ENCODE data around the gene CXorf58. TPM values are rescaled to one million over a fixed set of nuclear protein-coding genes. Genes with fewer than 3 reads are reported as not detected.
"Not testable (repeated sequence)": the region's sequence is repeated elsewhere in the genome, so short reads cannot be mapped to it uniquely, and the experiment has no call there.

Gene CXorf58, protein sequence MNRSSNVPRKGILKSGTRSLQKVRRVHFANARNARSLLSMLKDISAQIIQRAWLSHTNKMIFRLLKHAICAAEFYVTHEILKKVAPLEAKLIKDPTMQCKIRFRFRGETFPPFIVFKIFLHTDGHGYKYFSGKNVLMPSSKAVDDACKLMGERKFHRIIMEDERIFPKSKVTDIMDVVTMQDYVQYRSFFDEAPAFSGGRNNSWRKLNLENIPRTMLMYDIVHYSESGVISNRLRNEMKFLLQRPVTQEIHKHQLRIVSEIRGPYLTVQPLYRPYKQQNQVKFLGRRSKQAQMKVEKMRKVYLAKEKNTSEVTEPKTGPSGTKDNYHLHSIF
- 0.06 TPM in 1 of 2 replicates, not detected in the other for total RNA-seq (2014; rRNA removed)
- not detected for polyA plus RNA-seq (2012)

DNA sequence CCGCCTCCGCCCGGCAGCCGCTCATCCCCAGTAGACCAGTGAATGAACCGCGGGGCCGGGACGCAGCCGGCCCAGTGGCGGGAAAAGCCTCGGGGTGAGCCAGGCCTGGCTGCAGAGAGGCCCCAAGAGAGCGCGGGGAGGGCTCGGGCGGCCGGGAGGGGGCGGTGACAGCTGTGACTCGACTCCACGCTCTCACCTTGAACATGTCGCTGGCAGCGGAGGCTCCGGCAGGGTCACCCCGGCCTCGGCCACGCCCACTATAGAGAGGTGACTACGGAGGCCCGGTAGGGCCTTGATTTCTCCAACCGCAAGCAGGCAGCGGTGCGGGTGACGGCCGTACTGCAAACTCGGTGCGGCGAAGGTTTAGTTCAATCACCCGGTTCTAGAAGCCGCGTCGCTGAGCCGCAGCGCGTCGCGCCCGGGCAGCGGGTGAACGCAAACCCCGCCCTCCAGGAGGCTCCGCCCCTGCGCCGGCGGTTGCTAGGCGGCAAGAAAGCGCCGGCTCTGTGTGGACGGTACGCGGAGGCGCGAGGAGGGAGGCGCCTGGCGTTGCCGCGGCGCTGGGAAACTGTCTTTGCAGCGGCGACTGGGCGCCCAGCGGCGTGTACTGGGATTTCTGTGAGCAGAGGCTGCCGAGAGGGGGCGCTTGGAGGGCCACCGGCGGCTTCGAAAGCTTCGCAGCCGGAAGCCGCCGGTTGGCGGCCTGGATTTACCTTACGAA, at the start of gene CXorf58, which contains the start of gene APOO:
Gene CXorf58, plus strand, starts transcription at position 509 of the 721 bp plus-strand sequence. CDS start 2,297 bp downstream, outside the sequence.
Gene APOO, minus strand, starts transcription at position 441 of the 721 bp plus-strand sequence. Its CDS starts 236 bp downstream, at position 205.
- DNase-seq (ENCODE audit: low read depth), result peak; percentile 86

DNA sequence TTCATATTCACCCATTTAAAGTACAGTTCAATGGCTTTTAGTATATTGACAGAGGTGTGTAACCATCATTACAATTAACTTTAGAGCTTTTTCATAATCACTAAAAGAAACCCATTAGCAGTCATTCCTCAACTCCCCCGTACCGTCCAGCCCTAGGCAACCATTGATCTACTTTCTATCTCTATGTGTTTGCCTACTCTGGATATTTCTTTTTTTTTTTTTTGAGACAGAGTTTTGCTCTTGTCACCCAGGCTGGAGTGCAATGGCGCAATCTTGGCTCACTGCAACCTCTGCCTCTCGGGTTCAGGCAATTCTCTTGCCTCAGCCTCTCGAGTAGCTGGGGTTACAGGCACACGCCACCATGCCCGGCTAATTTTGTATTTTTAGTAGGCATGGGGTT, 48.6 kb upstream of the CXorf58 start:
- DNase-seq (ENCODE audit: low read depth), result not testable (repeated sequence)

DNA sequence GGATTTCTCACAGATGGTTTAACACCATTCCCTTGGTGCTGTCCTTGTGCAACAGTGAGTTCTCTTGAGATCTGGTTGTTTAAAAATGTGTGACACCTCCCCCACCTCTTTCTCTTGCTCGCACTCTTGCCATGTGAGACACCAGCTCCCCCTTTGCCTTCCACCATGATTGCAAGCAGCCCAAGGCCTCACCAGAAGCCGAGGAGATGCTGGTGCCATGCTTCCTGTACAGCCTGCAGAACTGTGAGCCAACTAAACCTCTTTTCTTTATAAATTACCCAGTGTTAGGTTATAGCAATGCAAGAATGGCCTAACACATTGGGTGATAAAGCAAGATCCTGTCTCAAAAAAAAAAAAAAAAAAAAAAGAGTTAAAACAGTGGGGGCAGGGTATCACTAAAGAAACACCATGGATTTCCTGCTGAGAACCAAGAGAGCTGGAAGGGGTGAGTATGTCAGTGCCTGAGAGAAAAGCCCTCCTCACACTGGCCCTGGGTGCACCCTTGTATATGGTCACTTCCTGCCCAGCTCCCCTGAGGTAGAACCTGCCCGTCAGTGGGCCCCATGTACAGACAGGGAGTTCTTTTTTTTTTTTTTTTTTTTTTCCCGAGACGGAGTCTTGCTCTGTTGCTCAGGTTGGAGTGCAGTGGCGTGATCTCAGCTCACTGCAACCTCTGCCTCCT, 46.5 kb upstream of the CXorf58 start:
- no peak for DNase-seq (ENCODE audit: low read depth)

DNA sequence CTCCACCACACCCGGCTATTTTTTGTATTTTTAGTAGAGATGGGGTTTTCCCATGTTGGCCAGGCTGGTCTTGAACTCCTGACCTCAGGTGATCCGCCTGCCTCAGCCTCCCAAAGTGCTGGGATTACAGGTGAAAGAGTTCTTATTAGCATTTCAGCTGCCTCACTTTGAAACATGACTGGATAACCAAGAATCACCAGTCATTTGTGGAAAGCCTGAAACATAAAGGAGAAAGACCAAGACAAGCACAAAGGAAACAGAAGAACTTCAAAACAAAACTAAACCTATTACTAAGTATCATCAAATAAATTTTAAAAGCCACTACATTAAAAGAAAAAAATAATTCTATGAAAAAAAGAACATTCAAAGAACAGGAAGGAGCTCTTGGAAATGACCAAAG, 45.9 kb upstream of the CXorf58 start:
- not testable (repeated sequence) for DNase-seq (ENCODE audit: low read depth)

DNA sequence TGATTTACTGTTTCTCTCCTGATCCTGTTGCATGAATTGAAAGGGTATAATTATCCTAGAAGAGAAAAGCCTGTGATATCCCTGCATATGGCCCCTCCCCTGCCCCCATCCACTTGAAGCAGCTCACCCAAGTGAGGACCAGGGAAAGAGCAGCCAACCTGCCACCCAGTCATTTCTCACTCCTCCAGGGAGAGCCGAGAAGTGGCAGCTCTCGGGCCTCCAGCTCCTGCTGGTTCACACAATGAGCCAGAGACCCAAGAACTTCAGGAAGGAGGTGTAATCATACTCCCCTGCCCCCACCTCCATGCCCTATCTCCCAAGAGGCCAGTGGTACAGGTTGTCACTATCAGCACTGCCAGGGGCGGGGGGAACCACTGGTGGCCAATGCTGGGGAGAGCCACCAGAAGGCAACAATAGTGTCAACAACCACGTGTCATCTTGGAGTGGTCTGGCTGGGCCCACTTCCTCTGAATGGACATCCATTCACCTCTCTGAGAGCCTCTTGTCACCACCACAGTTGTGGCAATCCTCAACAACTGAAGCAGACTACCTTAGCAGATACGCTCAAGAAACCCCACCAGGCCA, 43.0 kb upstream of the CXorf58 start:
- DNase-seq (ENCODE audit: low read depth), result no peak

DNA sequence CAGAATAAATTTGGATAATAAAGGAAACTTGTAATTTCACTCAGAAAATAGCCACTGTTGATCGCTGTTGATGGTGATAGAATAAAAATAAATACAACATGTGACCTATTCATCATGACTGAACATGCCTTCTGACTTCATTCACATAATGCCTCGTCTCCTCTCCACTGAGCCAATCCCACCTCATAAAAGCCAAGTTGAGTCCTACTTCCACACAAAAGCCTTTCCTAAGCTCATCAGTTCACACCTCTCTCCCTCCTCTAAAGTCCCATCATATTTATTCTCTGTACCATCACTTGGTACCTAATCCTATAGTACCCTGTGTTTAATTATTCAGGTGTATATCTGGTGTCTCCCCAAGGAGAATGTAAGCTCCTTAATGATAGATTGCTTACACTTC, 37.8 kb upstream of the CXorf58 start:
- DNase-seq (ENCODE audit: low read depth), result no peak

DNA sequence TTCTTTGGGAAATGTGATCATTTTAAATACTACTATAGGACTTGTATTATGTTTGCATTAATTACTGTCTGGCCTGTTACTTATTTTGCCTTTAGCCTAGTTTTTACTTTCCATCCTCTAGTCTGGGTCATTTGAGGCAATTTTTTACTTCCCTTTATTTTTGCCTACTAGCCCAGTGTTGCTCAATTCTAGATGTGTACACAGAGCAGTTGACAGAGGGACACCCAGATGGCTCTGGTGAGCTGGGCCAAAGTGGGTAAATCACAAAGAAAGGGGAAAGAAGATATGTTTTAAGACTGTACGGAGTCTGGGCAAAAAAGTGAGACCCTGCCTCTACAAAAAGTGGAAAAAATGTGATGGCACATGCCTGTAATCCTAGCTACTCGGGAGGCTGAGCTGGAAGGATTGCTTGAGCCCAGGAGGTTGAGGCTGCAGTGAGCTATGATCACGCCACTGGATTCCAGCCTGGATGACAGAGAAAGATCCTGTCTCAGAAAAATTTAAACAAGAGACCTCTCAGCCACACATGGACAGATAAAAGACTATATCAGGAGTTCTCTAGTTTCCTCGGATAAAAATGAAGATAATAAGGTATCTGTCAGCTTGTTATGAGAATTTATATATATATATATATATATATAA, 35.8 kb upstream of the CXorf58 start:
- DNase-seq (ENCODE audit: low read depth), result no peak

DNA sequence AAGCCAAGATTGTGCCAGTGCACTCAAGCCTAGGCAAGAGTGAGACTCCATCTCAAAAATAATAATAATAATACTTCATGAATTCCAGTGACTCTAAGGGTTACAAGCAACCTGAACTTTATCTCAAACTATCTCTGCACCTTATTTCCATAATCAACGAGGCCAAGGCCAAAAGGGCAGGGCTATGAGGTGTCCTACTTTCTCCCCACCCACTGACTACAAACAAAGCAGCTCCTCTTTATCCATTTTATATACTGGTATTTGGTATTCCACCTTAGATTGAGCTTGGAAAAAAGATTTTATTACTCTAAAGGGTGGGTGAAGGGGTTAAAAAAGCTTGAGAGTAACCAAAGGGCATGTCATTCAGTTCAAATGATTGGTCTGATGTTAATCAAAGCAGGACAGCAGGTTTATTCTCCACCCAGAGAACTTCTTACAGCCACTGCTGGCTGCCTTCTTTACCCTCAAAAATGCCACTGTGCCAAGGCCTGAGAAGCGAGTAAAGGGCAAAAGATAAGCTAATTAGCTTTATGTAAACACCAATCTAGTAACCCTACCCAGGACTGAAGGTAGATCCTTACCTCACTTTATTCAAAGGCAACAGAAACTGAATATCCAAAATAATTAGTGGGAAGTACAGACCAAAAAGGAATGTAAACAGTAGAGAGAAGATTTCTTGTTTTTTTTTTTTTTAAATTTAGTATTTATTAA, 28.3 kb upstream of the CXorf58 start:
- no peak for DNase-seq (ENCODE audit: low read depth)

DNA sequence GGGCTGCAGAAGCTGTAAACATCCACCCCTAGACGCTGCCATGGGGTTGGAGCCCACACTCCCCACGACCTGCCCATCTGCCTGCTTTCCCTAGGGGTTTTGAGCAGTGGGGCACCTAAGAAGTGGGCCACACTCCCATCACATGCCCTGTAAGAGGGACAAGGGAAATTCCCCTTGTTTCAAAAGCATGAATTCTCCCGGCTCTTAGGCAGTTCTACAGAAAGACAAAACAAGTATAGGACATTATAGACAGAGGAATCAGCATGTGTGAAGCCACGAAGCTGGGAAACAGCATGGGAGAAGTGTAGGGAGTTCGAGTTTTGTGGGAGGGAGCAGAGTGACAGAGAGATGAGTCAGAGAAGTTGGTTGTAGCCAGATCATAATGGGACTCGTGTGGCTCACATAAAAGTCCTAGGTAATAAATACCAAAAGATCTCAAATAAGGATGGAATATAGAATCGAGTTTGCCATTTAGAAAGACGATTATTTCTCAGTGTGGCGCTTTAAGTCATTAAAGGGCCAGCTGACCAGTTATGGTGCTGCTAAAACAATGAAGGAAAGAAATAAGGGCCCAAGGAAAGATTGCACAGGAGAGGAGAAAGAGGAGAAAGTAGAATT, 24.0 kb upstream of the CXorf58 start:
- DNase-seq (ENCODE audit: low read depth), result peak; percentile 83

DNA sequence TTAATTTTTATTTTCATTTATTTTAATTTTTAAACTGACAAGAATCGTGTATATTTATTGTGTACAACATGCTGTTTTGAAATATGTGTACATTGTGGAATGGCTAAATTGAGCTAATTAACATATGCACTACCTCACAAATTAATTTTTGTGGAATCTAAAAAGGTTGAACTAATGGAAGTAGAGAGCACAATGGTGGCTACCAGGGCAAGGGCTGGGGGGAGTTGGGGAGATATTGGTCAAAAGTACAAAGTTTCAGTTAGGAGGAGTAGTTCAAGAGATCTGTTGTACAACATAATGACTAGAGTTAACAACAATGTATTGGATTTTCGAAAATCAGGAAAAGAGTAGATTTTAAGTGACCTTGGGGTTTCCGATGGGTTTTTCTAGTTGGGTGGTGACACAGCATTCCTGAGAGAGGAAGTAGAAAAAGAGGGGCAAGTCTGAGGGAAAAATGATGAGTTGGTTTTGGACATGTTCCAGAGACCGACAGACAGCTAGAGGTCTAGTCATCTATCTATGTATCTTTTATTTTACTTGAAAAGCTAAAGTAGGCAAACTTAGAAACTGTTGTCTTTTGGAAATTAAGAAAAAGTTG, 23.3 kb upstream of the CXorf58 start:
- DNase-seq (ENCODE audit: low read depth), result peak; percentile 76

DNA sequence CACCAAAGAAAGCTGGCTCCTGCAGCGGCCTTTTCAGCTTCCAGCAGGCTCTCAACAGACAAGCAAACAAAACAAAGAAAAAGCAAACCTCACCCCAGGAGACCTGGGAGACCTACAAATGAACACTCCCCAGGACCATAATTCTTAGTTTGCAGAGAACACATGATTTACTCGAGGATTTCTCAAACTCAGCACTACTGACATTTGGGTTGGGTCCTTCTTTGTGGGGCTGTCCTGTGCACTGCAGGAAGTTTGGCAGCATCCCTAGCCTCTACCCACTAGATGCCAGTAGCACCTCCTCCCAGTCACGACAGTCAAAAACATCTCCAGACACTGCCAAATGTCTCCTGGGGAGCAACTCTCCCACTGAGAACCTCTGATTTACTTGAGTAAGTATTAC, 22.0 kb upstream of the CXorf58 start:
- DNase-seq (ENCODE audit: low read depth), result no peak

DNA sequence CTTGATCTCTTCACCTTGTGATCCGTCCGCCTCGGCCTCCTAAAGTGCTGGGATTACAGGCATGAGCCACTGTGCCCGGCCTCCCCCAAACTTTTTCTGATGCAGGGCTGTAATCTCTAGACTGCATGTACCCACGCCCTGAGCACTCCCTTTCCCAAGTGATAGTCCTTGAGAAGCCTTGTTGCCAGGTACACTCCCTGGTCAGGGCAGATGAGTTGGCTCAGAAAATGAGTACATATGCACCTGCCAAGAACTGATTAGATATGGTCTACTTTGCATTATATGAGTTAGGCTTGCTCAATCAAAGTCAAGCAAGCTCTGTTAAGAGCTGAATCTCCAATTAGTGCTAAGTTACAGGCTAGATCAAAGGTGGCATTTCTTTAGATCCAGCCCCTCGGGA, 20.4 kb upstream of the CXorf58 start:
- no peak for DNase-seq (ENCODE audit: low read depth)

DNA sequence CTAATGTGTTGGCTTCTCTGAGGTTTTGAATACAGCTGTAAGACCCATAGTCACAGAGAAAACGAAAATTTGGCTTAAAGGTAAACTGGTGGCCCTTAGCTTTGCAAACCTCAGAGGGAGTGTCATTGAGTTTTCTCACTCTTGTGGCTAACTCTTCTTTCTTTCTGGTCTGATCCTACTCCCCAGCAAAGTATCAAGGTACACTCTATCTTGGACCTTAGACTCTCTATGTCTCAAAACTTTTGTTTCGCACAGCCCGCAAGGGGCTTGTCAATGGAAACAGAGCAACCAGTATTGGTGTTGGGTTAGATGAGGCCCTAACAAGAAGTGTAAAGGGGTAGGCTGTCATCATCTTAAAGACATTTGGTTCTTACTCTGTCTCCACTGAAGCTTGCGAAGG, 19.9 kb upstream of the CXorf58 start:
- DNase-seq (ENCODE audit: low read depth), result no peak

DNA sequence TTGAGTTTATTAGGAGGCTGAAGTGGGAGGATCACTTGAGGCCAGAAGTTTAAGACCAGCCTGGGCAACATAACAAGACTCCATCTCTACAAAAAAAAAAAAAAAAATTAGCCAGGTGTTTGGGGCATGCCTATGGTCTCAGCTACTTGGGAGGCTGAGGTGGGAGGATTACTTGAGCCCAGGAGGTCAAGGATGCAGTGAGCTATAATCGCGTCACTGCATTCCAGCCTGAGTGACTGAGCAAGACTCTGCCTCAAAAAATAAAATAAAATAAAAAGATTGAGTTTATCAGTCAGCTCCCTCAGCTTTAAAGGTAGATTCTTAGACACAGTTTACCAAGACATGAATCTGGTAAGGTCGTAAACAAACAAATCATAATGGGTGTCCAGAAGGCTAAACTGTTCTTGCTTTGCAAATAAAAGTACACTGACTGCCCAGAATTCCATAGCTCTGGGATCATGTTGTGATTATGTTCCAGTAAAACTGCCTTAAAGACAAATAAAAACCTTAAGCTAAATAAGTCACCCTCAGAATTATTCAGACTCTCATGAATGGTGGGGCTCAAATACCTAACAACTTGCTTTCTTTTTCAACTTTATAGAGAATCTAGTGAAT, 18.8 kb upstream of the CXorf58 start:
- DNase-seq (ENCODE audit: low read depth), result no peak

DNA sequence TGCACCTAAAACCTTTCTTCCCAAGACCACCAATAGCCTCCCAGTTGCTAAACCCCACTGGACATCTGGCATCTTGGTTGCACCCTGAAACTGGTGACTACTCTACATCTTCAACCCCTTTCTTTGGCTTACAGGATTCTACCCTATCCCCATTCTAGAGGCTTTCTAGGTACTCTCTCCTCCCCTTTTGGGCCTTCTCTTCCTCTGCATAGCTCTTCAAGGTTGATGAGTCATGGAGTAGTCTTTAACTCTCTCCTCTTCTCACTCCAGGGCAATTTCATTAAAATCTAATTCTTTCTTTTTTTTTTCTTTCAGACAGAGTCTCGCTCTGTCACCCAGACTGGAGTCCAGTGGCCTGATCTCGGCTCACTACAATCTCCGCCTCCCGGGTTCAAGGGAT, 16.9 kb upstream of the CXorf58 start:
- DNase-seq (ENCODE audit: low read depth), result no peak

DNA sequence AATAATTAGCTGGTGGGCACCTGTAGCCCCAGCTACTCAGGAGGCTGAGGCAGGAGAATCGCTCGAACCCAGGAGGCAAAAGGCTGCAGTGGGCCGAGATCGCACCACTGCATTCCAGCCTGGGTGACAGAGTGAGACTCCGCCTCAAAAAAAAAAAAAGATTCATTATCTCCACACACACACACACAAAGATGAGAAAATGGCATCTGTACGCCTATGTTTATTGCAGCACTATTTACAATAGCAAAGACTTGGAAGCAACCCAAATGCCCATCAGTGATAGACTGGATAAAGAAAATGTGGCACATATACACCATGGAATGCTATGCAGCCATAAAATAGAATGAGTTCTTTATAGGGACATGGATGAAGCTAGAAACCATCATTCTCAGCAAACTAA, 12.8 kb upstream of the CXorf58 start:
- not testable (repeated sequence) for DNase-seq (ENCODE audit: low read depth)

DNA sequence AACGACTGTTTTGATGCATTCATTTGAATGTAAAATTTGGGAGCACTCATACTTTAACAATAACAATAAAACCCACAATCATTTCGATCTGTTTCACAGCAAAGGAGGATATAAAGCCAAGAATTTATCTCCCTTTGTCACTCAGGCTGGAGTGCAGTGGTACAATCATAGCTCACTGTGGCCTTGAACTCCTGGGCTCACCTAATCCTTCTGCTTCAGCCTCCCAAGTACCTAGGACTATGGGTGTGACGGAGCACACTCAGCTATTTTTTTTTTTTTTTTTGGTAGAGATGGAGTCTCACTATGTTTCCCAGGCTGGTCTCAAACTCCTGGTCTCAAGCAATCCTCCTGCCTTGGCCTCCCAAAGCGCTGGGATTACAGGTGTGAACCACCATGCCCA, 11.3 kb upstream of the CXorf58 start:
- DNase-seq (ENCODE audit: low read depth), result not testable (repeated sequence)

DNA sequence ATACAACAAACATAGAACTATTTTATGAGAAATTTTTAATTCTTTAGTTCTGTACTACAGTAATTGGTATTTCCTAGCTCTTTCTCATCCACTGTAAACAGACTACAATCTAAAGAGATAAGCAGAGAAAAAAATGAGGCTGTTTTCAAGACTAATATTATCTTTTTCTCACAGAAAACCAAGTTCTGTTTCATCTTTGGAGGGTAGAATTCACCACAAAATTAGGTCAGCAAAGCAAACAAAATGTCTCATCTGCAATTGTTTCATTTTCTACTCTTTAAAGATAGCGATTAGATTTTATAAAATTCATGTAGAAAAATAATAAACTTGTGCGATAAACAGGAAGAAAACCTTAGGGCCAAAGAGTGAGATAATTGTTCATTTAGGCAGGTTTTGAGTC, 10.8 kb upstream of the CXorf58 start:
- no peak for DNase-seq (ENCODE audit: low read depth)

DNA sequence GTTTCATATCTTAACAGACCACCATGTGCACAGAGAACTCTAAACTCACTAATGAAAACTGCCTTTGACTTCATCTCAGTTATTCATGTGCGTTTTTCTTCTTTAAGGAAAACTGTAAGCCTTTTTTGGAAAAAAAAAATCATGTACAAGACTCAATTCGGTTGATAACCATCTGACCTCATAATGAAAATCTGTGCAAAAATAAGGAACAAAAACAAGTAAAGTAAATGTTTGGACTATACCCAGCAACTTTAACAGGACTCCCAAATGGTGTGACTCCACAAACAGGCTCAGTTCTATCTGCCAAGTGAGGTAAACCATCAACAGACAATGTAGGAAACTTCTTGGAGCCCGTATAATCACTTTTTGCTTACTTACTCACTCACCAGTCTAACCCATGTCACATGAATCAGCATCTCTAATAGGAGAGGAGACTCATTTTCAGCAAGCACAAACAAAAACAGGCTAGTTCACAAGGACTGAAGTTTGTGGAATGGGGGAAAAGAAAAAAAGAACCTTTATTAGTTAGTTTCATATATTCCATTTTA, 9.3 kb upstream of the CXorf58 start:
- peak; percentile 62 for DNase-seq (ENCODE audit: low read depth)
